22Rv1 (cell line): ENCODE measurements around the gene RTL9.

Experiments used
- H3K27ac ChIP-seq: fragments of 450-650 bp; 2 replicates; pipeline ENCODE4 v1.5.1; 2017
- CTCF ChIP-seq: fragments of 450-650 bp; IDR thresholded peaks from 2 replicates; pipeline ENCODE4 v1.5.1; 2017; ENCODE audit warnings: mild to moderate bottlenecking
- ZFX ChIP-seq: fragments of 450-650 bp; IDR thresholded peaks from 2 replicates; pipeline ENCODE4 v1.6.1; 2017; ENCODE audit warnings: antibody characterized with exemption, borderline replicate concordance

The RTL9 gene

DNA sequence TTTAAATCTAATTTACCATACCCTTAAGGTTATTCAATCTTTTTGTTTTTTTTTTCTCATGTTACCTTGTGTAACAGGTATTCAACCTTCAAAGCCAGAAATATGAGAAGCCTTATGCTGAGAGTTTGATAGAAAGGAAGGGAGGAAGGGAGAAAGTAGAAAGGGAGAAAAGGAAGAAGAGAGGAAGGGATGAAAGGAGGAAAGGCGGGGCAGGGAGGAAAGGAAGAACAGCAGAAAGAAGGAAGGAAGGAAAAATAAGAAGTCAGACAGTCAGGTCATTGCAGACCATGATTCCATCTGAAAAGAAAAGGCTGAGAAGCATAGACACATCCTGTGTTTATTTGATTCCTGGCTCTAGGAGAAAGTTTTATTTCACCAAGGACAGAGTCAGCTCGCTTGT is 30.9 kb downstream of the RTL9 start:
- no peak overlapping the region for H3K27ac ChIP-seq
- TF ChIP-seq ZFX (no peak), CTCF (no peak)

DNA sequence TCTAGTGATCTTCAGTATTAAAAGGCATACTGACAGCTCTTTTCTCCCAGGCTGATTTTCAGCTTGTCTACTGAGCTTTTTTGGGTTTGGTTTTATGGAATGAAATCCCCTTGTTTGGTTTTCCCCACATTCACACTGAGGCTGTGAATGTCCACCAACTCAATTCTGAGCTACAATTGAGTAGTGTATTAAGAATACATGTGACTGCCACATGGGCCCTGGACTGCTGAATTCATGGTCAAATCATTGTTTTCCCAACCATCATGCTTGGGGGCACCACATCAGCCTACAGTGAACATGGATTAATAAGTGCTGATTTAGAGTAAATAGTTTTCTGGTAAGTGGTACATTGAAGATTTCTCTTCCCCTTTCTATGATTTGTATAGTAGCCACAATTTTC is 32.4 kb downstream of the RTL9 start:
- no peak for TF ChIP-seq ZFX
- no peak for TF ChIP-seq CTCF
- H3K27ac ChIP-seq = no peak overlapping the region

DNA sequence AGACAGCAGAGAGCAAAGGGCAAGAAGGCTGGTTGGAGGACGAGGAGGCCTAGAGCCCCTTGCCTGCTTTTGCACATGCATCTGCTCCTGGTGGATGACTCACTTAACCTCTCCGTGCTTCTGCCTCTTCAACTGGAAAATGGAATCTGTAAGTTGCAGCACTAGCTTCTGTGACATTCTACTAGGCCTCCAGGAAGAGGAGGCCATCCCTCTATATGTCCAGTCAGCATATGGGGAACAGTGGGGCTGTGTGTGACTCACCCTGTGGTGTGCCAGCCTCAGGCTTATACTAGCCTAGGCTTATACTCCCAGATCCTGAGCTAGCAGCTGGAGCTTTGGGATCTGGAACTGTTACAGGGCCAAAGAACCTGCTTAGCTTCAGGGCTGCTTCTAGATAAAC is 36.0 kb downstream of the RTL9 start:
- H3K27ac ChIP-seq = no peak overlapping the region

GRCh38 chrX:110395877-110396276 is 37.2 kb downstream of the RTL9 start:
- H3K27ac ChIP-seq = no peak overlapping the region
- no peak for TF ChIP-seq CTCF

More for the DNA sequence above, 36.0 kb downstream of the RTL9 start:
- TF ChIP-seq CTCF (no peak), ZFX (no peak)

GRCh38 chrX:110396735-110397134 is 38.1 kb downstream of the RTL9 start:
- no peak for TF ChIP-seq ZFX
- no peak for TF ChIP-seq CTCF
- no peak overlapping the region for H3K27ac ChIP-seq

GRCh38 chrX:110397339-110397738 is 38.7 kb downstream of the RTL9 start:
- TF ChIP-seq ZFX (no peak), CTCF (no peak)
- H3K27ac ChIP-seq = no peak overlapping the region

DNA sequence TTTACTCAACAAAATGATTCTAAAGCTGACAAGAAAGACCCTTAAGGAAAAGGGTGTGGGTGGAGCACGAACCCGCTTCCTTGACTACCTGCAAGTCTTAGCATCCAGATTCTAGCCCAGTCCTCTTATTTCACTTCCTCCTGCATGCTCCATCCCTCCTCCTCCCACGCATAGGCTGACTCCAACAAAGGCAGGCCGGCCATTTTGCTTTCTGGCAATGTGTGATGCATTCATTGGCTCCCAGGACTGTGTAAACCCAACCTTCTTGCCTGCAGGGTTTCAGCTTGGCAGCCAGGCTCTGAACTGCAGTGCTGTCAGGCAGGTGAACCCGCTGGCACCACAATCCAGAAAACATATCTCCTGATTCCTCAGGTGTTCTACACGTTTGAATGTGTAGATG is 39.3 kb downstream of the RTL9 start:
- no peak overlapping the region for H3K27ac ChIP-seq
- TF ChIP-seq ZFX = no peak
- TF ChIP-seq CTCF = no peak
